ENCODE measurements around the gene WNK1. TPM values are rescaled to one million over a fixed set of nuclear protein-coding genes. Genes with fewer than 3 reads are reported as not detected.

The WNK1 gene
- total RNA-seq, 1 experiment from 2014 or later, result 117 TPM

DNA sequence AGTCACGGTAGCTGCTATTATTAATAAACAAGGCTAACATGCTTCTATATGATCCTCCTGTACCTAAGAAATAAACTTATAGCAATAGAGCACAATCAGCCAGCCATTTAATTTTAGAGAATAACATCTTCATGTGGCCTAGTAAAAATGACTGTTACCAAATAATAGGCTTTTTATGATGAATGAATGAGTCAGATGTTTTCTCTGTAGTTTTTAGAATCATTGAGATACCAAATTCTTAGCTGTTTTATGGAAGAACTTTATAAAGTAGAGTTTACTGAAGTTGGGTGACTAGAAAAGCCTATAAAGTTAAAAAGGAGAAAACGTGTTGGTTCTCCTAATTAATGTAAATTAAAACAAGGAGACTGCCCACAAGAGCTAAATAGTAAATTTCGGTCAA, 40.7 kb downstream of the WNK1 start:
- TF ChIP-seq, protein P1, sequence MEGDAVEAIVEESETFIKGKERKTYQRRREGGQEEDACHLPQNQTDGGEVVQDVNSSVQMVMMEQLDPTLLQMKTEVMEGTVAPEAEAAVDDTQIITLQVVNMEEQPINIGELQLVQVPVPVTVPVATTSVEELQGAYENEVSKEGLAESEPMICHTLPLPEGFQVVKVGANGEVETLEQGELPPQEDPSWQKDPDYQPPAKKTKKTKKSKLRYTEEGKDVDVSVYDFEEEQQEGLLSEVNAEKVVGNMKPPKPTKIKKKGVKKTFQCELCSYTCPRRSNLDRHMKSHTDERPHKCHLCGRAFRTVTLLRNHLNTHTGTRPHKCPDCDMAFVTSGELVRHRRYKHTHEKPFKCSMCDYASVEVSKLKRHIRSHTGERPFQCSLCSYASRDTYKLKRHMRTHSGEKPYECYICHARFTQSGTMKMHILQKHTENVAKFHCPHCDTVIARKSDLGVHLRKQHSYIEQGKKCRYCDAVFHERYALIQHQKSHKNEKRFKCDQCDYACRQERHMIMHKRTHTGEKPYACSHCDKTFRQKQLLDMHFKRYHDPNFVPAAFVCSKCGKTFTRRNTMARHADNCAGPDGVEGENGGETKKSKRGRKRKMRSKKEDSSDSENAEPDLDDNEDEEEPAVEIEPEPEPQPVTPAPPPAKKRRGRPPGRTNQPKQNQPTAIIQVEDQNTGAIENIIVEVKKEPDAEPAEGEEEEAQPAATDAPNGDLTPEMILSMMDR (conservative IDR thresholded peaks at IDR 0.05), result no peak
- H4K20me1 ChIP-seq (ENCODE audit: control insufficient read depth, insufficient read depth, insufficient read length), result no peaks in the 10 kb centered on the region
- no peaks in the 10 kb centered on the region for H3K36me3 Mint-ChIP-seq (ENCODE audit: insufficient read depth in 1 of 3, low read depth in 3 of 3)
- peaks cover 16% of the 10 kb centered on the region; the same call in 1 of the 2 replicates for H3K79me2 ChIP-seq (ENCODE audit: insufficient read depth, low read length)
- H3K27me3 Mint-ChIP-seq (ENCODE audit: low read depth), result no peaks in the 10 kb centered on the region
- H4K5ac ChIP-seq (ENCODE audit: insufficient read length, low read depth, low read length), result no peak overlapping the region
- no peak overlapping the region for H4K91ac ChIP-seq (ENCODE audit: insufficient read length, low read depth, low read length)
- peaks cover 22 to 30% of the 10 kb centered on the region in 2 experiments for H3K4me1 Mint-ChIP-seq
- H3K27ac ChIP-seq (ENCODE audit: insufficient read length, low read depth, low read length), result no peak overlapping the region
- H3K23me2 ChIP-seq (ENCODE audit: insufficient read length, low read depth, low read length, poor library complexity, severe bottlenecking), result no peaks in the 10 kb centered on the region
- H3K4ac ChIP-seq (ENCODE audit: low read depth, low read length), result no peak overlapping the region
- H3K27me3 ChIP-seq (ENCODE audit: insufficient read depth, low read length), result no peaks in the 10 kb centered on the region
- H2AFZ ChIP-seq (ENCODE audit: low read length), result no peak overlapping the region
- H2BK20ac ChIP-seq (ENCODE audit: low read depth, low read length, poor library complexity, severe bottlenecking), result no peak overlapping the region
- WGBS (ENCODE audit: extremely low coverage, insufficient read length, low lambda C conversion rate), result no CpG with 5 or more reads among the region's 3 CpGs
- no peak overlapping the region for H3K14ac ChIP-seq (ENCODE audit: insufficient read depth, low read length)
- no peak overlapping the region for H2AK5ac ChIP-seq (ENCODE audit: insufficient read length, low read length)
- H2BK5ac ChIP-seq (ENCODE audit: insufficient read length, low read length), result no peak overlapping the region
- H3K9ac ChIP-seq (ENCODE audit: extremely low read depth, insufficient read length, low read length), result no peak overlapping the region
- no peak overlapping the region for H3T11ph ChIP-seq (ENCODE audit: low read length)
- peaks cover 3% of the 10 kb centered on the region; the same call in 1 of the 2 replicates for H3K4me1 ChIP-seq (ENCODE audit: insufficient read depth, low read length)
- no peak overlapping the region for H3K27ac Mint-ChIP-seq
- no peaks in the 10 kb centered on the region for H3K9me3 ChIP-seq (ENCODE audit: control insufficient read depth, low read depth, low read length)
- no peak overlapping the region for H2BK15ac ChIP-seq (ENCODE audit: low read depth, low read length)
- no peak overlapping the region for H3K18ac ChIP-seq (ENCODE audit: insufficient read length, low read depth, low read length)
- no peak overlapping the region for H3K56ac ChIP-seq (ENCODE audit: insufficient read length, low read depth, low read length)
- peaks cover 16% of the 10 kb centered on the region for H3K79me1 ChIP-seq (ENCODE audit: insufficient read depth, low read depth, low read length, poor library complexity, severe bottlenecking)
- no peak overlapping the region for H3K23ac ChIP-seq (ENCODE audit: insufficient read length, low read depth, low read length)
- no peak overlapping the region for H3K4me3 Mint-ChIP-seq
- no peaks in the 10 kb centered on the region for H3K9me3 Mint-ChIP-seq
- DNase-seq, result no peak
- H4K8ac ChIP-seq (replicated peaks; ENCODE audit: insufficient read length, low read depth, low read length), result no peak overlapping the region
- no peak overlapping the region for H2BK120ac ChIP-seq (ENCODE audit: low read depth, low read length, poor library complexity, severe bottlenecking)
- H2BK12ac ChIP-seq (ENCODE audit: insufficient read length, low read depth, low read length), result no peak overlapping the region
- H3K4me2 ChIP-seq (ENCODE audit: insufficient read depth, insufficient read length, low read length), result no peak overlapping the region

All from H9 (cell line).